Adrenal gland (tissue), 5 donors: ENCODE measurements around the gene FARS2.

ENCODE experiments used
- POLR2A ChIP-seq, 2 donors: fragments of 450-650 bp; IDR thresholded peaks; one replicate each; pipeline ENCODE4 v1.6.1; 2017; ENCODE audit warnings: antibody characterized with exemption in 2 of 2, mild to moderate bottlenecking in 2 of 2, moderate library complexity in 1 of 2
- TF ChIP-seq, protein P1 (sequence below), 6 experiments: fragments of 450-650 bp in 4 of 6; fragments of 200-600 bp in 2 of 6; sonication (generic) in 1 of 6; IDR thresholded peaks; 1 replicate in 5 of 6; 2 replicates in 1 of 6; pipeline versions ENCODE4 v1.5.1 to v1.8.0; 2016 to 2021; ENCODE audit warnings: antibody characterized with exemption in 6 of 6, mild to moderate bottlenecking in 2 of 6, moderate library complexity in 1 of 6
- donor health status: DM: no; HTN: no; CAD: no.

DNA sequence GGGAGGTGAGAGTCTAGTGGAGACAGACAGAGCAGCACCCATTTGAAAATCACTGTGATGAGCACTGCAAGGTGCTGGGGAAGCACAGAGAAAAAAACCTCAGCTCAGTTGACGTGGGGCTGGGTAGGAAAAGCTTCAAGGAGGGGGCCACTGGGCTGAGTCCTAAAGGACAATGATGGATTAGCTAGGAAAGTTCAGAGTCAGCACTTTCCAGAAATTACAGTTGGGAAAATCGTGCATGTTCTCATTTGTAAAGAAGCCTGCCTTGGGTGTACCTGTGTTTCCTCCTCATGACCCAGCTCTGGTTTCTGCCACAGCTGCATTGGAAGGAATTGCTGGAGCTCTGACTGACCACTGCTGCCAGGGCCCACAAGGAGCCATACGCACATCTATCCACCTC is 221.3 kb downstream of the FARS2 start:
- TF ChIP-seq, protein P1, sequence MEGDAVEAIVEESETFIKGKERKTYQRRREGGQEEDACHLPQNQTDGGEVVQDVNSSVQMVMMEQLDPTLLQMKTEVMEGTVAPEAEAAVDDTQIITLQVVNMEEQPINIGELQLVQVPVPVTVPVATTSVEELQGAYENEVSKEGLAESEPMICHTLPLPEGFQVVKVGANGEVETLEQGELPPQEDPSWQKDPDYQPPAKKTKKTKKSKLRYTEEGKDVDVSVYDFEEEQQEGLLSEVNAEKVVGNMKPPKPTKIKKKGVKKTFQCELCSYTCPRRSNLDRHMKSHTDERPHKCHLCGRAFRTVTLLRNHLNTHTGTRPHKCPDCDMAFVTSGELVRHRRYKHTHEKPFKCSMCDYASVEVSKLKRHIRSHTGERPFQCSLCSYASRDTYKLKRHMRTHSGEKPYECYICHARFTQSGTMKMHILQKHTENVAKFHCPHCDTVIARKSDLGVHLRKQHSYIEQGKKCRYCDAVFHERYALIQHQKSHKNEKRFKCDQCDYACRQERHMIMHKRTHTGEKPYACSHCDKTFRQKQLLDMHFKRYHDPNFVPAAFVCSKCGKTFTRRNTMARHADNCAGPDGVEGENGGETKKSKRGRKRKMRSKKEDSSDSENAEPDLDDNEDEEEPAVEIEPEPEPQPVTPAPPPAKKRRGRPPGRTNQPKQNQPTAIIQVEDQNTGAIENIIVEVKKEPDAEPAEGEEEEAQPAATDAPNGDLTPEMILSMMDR (IDR thresholded peaks at IDR 0.05) = no peak
- TF ChIP-seq POLR2A (IDR thresholded peaks at IDR 0.05) = no peak
